HG03460 (cell line): ENCODE data around the gene TGM1.
A peak's percentile ranks its signal among the peaks of the same experiment; 100 is the strongest.
"Not testable (repeated sequence)": the region's sequence is repeated elsewhere in the genome, so short reads cannot be mapped to it uniquely, and the experiment has no call there.

Experiments used
- ATAC-seq: cut with Tn5 transposase; IDR thresholded peaks from one replicate; pipeline ENCODE4 v1.9.1; 2021; ENCODE audit not compliant: unreplicated experiment

Gene TGM1

DNA sequence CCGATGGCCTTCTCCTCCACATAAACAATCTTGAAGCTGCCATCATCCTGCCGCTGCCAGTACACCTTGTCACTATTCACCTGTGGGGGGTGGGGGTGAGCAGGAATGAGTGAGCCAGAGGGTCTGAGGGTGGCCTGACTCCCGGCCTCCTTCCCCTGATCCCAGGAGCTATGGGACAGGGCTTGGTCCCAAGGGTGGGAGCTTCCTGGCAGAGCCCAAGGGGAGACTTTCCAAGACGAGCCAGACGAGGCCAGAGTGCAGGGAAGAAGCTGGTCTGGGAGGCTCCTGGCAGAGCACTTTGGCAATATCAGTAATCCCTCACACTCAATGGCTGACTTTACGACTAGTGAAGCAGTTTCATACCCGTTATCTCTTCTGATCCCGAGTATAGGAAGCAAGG lies 7.5 kb downstream of the TGM1 start:
- no peak for ATAC-seq

DNA sequence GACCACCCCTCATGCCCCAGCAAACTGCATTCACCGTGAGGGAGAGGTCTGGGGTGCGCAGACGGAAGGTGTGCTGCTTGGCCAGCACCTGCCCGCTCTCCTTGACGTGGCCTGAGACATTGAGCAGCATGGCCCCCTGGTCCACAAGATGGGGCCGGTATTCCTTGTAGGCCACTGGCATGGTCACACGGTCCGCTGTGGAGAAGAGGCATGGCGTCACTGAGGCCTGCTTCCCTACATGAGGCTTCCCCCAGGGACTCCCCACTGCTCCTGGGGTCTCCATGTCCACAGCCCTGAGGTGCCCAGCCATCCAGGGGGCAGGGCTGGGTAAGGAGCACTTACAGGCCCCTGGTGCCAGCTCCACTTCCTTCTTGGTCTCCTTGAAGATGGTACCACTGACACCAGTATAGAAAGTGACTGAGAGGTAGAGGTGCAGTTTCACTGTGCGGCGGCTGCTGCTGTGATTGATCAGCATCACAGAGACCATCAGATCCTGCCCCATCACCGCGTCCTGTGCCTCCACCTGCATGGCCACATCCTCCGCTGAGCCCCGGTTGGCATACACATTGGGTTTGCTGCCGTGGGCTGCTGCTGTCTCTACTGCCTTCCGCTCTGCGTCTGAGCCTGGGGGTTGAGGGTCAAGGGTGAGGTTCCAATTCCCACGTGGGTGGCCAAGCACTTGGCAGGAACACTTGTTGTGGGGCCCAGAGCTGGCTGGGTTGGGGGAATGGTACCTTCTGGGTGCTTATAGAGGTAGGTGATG lies 8.2 kb downstream of the TGM1 start:
- ATAC-seq, result no peak

DNA sequence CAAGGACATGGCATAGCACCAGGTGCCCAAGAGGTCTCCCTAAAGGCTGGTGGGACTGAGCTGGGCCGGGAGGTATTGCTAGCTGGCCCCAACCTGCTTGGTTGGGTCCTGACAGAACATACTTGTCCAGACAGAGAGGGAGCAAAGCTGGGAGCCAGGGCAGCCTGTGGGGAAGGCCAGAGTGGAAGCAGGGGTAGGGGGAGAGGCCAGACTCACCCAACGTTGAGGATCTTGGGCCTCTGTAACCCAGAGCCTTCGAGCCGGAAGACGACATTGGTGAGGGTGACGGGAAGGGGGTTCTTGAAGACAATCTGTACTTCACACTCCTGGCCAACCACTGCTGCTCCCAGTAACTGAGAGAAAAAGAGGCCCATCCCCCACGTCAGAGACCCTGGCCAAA lies 9.0 kb downstream of the TGM1 start:
- no peak for ATAC-seq

DNA sequence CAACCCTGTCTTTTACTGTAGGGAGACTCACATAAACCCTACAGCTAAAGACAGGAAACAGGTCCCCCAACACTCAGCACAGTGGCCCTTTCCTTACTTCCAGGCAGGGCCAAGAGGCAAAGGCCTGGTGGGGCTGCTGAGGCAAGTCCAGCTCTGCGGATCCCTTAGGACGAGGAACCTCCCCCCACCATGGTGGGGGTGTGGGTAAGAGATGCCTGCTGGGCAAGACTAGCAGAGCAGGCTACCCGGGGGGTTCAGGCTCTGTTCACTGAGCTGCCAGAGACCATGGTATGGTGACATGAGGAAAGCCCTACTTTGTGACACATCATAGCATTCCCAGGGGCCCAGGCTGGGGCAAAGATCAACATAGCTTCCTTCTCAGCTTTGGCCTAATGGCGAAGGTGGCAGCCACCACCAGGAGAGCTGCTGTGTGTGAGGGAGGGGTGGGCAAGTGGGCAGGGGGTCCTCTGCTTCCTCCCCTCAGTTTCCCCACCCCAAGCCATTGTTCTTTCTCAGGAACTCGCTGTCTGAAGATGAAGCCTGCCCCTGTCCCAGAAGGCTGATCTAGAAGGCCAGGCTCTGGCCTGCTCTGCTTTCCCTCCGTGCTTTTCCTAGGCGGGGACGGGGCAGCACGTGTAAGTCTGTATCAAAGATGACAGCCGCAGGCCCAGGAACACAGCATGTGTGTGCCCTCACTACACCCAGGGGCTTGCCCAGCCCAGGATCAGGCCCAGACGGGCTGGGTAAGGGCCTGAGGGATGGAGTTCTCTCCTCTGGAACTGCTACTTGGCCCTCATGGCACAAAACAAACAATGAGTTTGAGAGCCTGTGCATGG lies 10.5 kb downstream of the TGM1 start:
- ATAC-seq, result no peak

DNA sequence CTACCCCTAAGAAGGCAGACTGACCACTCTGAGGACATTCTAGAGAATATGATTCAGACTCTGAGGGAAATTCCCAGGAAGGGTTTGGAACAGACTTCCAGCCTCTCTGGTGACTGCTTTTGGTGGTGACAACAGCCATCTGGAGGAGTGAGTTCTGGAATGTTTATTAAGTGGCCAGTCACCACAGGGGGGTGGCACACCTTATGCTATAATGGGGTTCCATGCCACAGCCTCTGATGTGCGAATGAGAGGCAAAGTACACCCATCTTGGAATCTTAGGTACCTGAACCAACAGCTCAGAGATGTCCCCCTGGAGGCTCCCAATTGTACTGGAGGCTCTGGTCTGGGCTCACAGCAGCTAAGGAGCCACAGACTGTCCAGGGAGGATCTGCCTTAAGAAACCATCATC lies 11.1 kb downstream of the TGM1 start:
- no peak for ATAC-seq

DNA sequence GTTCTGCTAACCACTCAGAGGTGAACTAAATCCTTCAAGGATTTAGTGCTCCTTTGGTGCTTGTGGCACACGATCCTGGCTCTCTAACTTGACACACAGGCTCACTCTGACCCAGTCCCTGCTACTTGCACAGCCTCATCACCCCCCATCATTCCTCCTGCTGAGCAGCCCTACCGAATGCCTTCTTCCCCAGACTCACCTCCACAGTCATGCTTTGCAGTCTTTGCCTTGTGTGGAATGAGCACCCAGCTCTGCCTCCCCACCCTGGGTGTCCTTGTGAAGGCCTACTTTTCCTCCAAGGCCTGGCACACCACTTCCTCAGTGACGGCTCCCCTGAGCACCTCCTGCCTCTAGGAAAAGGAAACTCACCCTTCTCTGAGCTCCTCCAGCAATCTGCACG lies 12.6 kb downstream of the TGM1 start:
- no peak for ATAC-seq

DNA sequence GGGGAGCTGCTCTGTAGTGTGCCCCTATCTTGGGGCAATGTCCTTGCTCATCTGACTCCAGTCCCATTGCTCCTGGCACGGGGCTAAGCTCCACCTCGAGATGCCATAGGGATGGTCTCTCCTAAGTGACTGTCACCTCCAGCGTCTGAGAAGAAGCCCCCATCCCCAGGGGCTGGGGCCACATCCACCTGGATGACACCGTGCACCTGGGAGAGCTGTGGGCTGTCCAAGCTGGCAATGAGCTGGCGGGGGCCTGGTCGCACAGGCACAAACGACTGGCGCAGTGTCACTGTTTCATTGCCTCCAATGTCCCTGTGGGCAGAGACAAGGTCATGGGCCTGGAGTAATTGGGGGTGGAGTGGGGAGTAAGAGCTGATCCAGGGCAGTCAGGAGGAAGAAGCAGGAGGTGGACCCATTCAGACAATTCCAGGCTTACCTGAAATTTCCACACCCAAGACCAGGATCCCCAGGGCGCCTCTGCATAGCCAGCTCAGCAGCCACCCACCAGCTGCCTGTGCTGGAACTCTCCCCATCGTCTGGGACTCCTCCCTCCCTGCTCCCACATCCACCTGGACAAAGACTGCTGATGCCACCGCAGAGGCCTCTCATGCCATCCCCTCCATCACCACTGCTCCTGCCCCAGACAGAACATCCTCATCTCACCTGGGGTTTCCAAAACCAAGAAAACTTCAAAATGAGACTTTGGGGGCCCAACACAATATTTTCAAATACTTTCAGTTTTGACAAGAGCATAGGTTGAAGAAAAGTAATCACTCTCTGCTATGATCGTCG lies 13.6 kb downstream of the TGM1 start:
- ATAC-seq, result no peak

DNA sequence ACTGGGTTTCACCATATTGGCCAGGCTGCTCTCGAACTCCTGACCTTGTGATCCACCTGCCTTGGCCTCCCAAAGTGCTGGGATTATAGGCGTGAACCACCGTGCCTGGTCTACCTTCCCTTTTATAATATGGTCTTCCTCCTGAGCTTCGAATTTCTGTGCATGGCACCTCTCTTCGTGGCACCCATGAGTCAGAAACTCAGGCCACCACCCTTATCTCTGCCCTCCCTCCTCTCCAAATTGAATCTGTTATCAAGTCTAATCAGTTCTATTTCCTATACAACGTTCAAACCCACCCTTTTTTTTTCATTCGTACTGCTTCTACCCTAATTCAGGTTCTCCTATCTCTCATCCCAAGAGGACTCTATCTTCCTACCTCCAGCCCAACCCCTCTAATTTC lies 15.6 kb downstream of the TGM1 start:
- ATAC-seq, result no peak

DNA sequence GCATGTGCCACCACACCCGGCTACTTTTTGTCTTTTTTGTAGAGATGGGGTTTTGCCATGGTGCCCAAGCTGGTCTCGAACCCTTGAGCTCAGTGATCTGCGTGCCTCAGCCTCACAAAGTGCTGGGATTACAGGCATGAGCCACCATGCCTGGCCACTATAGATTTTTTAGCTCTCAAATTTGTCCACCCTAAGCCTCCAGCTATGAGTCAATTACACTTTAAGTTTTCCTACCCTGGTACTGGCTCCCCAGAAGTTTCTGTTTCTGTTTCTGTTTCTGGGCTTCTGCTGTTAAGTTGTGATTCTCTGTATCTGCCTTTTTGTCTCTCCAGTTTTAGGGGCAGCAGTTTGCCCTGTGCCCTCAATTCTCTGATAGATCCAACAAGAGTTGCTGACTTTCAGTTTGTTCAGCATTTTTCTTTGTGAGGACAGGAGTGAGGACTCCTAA lies 16.2 kb downstream of the TGM1 start:
- no peak for ATAC-seq

DNA sequence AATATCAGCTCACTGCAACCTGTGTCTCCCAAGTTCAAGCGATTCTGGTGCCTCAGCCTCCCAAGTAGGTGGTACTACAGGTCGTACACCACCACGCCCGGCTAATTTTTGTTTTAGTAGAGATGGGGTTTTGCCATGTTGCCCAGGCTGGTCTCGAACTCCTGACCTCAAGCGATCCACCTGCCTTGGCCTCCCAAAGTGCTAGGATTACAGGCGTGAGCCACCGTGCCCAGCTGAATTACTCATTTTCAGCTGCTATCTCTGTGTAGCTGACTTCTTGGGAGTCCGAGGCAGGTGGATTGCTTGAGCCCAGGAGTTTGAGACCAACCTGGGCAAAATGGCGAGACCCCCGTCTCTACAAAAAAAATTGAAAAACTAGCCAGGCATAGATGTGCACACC lies 17.6 kb downstream of the TGM1 start:
- not testable (repeated sequence) for ATAC-seq

DNA sequence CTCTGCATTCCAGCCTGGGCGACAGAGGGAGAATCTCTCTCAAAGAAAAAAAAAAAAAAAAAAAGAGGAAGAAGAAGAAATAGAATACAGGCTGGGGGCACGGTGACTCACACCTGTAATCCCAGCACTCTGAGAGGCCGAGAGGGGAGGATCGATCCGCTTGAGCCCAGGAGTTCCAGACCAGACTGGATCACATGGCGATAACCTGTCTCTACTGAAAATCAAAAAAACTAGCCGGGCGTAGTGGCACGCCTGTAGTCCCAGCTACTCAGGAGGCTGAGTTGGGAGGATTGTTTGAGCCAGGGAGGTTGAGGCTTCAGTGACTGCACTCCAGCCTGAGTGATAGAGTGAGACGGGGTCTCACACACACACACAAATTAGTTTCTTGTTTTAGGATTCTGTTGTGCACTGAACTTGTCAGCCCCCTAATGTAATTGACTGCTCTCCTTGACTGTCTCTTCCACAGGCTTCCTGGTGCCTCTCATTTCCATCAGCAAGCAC lies 19.6 kb downstream of the TGM1 start:
- ATAC-seq, result no peak

DNA sequence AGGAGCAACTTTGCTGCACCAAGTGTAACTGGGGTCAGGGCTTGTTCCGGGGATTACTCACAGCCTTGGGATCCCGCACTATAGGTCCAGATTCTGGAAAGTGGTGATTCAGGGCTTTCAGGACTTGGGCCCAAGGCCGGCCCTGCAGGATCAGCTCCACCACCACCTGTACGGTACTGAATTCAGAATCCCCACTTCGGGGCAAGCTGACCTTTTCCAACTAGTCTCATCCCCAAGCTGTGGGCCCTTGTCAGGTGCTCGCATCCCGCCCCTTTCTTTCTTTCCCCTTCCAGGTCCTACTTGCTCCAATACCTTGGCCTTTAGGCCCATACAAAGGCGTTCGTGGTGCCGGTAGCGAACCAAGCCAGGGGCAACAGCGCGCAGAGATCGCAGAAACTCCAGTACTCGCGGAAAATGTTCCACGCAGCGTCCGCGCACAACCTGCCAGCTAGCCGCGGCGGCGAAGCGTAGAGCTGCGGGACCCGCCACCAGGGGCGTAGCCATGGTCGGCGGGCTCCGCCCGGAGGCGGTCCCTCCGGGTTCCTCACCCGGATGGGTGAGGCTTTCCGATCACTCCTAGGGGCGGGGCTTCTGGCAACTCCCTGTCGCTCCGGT lies 21.0 kb downstream of the TGM1 start:
- peak; percentile 78 for ATAC-seq

DNA sequence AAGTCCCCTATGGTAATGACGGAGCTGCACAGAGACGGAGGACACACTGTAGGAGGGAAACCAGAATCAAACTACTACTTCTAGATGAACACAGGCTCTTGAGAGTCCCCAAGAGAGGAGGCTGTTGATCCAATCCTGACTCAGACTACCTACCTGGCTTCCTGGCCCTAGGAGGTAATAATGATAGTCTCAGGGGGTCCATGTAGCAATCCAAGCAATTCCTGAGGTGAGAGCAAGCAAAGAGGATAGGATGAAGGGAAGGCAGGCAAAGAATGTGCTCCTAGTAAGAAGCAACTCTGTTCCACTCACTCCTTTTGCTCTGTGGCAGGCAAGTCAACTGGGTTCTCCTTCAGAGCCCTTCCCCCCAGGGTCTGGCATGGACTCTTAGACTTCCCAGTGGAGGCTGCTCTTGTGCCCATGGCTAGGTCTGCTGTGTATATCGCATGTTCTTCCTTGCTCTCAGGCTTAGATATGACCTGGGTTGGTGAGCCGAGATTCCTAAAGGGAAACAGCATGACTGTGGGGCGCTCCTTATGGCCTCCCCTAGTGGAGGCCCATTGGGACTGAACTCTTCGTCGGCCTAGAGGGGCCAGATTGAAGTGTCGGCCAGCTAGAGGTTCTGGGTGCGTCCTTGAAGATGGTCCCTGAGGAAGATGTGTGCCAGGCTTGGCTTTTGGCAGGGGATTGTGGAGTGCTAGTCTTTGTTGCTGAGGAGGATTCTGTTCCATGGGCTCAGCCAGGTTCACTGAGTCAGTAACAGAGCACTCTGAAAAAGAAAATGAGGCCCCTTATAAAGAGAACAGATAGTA lies 22.7 kb downstream of the TGM1 start:
- no peak for ATAC-seq

DNA sequence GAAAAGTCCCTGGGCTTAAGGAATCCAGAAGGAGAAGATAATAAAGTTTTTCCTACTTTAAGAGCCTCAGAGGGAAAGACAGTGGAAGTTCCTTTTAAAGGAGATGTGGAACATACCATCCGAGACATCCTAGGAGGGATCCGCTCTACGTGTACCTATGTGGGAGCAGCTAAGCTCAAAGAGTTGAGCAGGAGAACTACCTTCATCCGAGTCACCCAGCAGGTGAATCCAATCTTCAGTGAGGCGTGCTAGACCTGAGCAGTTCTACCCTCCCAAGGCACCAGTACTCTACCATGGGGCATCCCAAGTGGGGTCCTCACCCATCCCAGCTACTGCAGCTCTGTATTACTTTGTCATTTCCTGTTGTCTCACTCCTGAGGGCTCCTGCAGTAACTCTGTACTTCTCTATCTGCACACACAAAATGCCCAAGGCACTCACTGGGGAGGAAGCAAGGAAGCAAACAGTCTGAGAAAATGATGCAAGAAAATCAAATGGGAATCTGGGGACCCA lies 24.4 kb downstream of the TGM1 start:
- no peak for ATAC-seq

DNA sequence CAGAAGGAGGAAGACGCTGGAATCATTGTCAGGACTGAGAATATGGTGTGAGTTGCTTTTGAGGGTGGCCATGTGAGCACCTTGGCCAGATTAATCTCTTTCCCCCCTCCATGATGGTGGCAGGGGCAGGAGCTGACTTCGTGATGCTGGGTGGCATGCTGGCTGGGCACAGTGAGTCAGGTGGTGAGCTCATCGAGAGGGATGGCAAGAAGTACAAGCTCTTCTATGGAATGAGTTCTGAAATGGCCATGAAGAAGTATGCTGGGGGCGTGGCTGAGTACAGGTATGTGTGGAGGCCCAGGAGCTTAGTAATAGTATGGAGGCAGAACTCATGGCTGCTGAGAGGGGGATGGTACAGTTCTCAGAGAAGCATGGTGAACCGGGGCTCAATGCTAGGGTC lies 24.9 kb downstream of the TGM1 start:
- no peak for ATAC-seq

DNA sequence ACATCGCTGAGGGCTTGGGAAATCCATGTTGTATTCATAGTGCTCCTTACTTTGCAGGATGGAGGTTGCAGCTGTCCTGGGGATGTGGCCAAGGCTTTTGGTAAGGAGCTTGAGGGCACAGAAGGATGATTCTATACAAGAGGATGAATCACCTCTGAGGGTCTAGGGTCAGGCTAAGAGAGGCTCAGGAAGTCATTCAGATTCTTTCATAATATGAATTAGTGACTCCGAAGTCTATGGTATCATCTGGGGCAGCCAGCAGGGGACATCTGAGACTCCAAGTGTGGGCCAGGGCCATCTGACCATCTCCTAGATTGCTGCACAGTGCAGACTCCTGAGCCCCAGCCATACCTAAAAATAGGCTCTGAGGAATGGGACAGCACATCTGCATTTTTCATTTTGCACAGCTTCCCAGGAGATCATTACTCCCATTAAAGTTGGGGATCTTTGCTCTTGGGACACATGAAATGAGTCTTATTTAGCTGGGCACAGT lies 25.5 kb downstream of the TGM1 start:
- ATAC-seq, result no peak

DNA sequence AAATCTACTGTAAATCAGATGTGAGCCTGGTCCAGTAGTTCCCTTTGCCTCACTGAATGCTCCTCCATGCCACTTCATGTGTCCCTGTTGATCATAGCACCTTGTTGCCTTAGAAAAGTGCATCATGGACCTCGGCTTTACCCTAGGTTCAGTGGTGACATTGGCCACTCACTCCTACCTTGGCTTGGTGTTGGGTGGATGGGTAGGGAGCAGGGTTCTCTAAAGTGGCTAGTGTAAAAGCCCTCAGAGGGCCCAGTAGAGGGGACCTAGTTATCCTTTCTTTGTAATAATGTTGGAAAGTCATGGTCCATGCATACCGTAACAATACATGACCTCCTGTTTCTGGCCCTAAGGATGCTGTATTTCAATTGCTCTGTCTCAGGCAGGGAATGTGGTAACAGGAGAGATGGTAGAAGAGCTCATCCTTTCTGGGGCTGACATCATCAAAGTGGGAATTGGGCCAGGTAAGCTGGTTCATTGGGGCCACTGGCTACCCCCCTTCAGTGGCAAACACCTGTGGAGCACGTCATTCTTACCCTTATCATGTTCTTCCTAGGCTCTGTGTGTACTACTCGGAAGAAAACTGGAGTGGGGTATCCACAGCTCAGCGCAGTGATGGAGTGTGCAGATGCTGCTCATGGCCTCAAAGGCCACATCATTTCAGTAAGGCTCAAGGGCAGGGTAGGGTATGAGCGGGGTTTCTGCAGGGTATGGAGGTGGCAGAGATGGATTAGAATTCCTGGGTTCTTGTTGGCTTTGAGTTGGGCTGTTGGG lies 26.1 kb downstream of the TGM1 start:
- no peak for ATAC-seq

DNA sequence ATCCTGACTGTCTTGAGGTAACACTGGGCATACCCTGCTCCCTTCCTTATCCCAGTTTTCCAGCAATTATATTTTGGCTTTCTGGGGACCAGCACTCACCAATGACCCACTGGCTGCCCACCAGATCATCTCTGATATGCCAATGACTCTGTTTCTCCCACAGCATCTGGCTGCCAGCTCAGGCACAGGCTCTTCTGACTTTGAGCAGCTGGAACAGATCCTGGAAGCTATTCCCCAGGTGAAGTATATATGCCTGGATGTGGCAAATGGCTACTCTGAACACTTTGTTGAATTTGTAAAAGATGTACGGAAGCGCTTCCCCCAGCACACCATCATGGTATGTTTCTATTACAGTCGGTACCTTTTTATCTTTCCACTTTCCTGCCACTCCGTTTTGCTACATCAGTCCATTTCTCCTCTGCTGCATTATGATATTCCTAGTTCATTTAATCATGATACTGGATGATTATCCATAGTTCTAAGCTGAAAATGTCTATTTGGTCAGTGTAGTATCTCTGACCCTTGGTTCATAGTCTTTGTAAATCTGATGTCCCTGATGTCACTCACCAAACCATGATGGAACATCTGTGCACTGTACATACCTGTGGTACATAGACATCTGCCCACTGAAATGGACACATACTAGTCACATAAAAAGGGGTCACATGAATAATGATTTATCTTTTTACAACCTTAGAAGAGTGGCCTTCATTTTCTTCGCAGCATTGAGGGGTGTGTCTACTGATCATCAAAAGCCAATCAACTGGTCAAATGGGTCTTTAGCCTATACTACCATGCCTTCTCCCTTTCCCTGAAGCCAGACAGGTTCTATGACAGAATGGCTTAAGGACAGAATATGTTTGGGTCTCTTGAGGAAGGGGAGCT lies 26.9 kb downstream of the TGM1 start:
- no peak for ATAC-seq
